Epithelial cell of esophagus (primary cell): Measurements from ENCODE around the gene SH3GL3.

Source experiments
- DNase-seq: peaks from one replicate; pipeline ENCODE4 v3.0.0; 2010; ENCODE audit warnings: low read depth
- H3K4me3 ChIP-seq: 2 replicates; pipeline ENCODE4 v1.5.1; 2011; ENCODE audit warnings: mild to moderate bottlenecking, low read length, control low read depth
- CTCF ChIP-seq: IDR thresholded peaks from 2 replicates; pipeline ENCODE4 v1.5.1; 2011; ENCODE audit warnings: low read depth, mild to moderate bottlenecking, low read length, control low read depth, inconsistent platforms; ENCODE audit not compliant: insufficient read depth; ENCODE audit errors: missing control alignments

SH3GL3 gene

GRCh38 chr15:83474578-83474977 is 27.4 kb downstream of the SH3GL3 start:
- TF ChIP-seq CTCF = no peak
- no peak overlapping the region for H3K4me3 ChIP-seq
- no peak for DNase-seq

- DNase-seq = peak; percentile 70
- no peak for TF ChIP-seq CTCF
- no peak overlapping the region for H3K4me3 ChIP-seq
Observed at GRCh38 chr15:83475551-83475950, 28.4 kb downstream of the SH3GL3 start.

- no peak overlapping the region for H3K4me3 ChIP-seq
- no peak for DNase-seq
- TF ChIP-seq CTCF = no peak
Observed at GRCh38 chr15:83476066-83476465, 28.9 kb downstream of the SH3GL3 start.

GRCh38 chr15:83476708-83477107 is 29.6 kb downstream of the SH3GL3 start:
- H3K4me3 ChIP-seq = no peak overlapping the region
- no peak for DNase-seq
- TF ChIP-seq CTCF = no peak

GRCh38 chr15:83477172-83477807 is 30.1 kb downstream of the SH3GL3 start:
- no peak overlapping the region for H3K4me3 ChIP-seq
- TF ChIP-seq CTCF = no peak
- DNase-seq = no peak

GRCh38 chr15:83477808-83478537 is 30.8 kb downstream of the SH3GL3 start:
- no peak for DNase-seq
- H3K4me3 ChIP-seq = no peak overlapping the region
- no peak for TF ChIP-seq CTCF

GRCh38 chr15:83483612-83484011 is 36.5 kb downstream of the SH3GL3 start:
- no peak for DNase-seq
- TF ChIP-seq CTCF = no peak
- no peak overlapping the region for H3K4me3 ChIP-seq
